SW 1271 (cell line): ENCODE measurements around the gene GPR137.
A peak's percentile ranks its signal among the peaks of the same experiment; 100 is the strongest.
"Not testable (repeated sequence)": the region's sequence is repeated elsewhere in the genome, so short reads cannot be mapped to it uniquely, and the experiment has no call there.

Source experiments
- DNase-seq, 2 experiments: peaks; one replicate each; lab custom pipeline; 2025; lab: John Stamatoyannopoulos, UW

Gene GPR137

DNA sequence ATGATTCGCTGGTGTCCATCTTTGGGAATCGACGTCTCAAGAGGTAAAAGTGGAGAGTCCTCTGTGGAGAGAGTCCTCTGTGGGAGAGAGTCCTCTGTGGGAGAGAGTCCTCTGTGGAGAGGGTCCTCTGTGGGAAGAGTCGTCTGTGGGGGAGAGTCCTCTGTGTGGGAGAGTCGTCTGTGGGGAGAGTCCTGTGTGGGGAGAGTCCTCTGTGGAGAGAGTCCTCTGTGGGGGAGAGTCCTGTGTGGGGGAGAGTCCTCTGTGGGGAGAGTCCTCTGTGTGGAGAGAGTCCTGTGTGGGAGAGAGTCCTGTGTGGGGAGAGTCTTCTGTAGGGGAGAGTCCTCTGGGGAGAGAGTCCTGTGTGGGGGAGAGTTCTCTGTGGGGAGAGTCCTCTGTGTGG lies 35.4 kb downstream of the GPR137 start:
- DNase-seq: no peak

DNA sequence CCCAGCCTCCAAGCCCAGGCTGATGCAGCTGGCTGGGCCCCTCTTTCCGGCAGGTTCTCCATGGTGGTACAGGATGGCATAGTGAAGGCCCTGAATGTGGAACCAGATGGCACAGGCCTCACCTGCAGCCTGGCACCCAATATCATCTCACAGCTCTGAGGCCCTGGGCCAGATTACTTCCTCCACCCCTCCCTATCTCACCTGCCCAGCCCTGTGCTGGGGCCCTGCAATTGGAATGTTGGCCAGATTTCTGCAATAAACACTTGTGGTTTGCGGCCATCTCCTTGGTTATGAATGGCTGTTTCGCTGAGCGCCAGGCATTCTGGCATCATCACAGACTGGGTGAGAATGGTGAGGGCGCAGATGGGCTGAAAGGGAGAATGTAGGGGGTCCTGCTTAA lies 35.9 kb downstream of the GPR137 start:
- no peak for DNase-seq

DNA sequence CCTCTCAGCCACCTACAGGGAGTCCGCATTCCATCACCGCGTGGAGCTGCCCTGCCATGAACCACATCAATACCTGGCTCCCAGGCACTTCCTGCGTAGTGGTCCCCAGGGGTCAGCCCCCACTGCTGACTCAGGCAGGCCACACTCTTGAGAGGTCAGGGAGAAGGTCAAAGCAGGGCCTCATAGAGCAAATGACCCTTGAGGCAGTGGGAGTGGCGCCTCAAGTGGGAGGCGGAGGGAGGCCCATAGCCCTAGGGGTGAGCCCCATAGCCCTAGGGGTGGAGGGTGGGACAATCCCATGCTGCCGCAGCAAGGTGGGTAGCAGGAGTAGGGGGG lies 37.2 kb downstream of the GPR137 start:
- DNase-seq: no peak

DNA sequence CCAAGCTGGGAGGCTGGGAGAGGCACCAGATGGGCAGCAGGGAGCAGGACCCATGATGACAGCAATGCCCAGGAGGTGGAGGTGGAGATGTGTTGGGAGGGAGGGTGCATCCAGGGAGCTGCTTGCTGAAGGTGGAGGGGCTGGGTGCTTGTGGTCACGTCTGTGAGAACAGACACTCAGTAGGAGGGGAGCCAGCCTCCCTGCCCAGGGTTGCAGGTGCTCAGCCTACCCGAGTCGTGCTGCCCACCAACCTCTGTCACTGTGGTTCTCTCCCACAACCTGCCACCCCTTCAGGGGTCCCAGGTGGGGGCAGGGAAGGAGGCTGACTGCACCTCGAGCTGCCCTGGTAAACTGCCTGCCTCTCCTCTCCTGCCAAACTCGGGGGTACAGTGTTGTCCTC lies 37.7 kb downstream of the GPR137 start:
- no peak for DNase-seq

DNA sequence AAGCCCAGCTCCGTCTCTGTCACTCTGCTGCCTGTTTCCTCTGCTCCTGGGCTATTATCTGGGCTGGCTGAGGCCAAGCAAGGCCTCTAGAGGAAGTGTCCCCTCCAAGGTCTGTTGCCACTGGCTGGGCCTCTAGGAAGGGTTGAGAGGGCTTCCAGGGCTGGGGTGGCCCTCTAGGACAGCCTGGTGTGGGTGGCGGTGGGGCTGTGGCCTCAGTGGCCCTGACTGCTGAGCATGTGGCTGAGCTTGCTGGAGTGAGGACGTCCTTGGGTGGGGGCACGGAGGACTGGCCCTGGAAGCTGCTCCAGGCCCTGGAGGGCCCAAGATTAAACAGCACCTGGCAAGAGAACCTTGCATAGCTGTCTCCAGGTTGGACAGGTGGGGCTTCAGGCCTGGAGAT lies 38.3 kb downstream of the GPR137 start:
- not testable (repeated sequence) for DNase-seq

DNA sequence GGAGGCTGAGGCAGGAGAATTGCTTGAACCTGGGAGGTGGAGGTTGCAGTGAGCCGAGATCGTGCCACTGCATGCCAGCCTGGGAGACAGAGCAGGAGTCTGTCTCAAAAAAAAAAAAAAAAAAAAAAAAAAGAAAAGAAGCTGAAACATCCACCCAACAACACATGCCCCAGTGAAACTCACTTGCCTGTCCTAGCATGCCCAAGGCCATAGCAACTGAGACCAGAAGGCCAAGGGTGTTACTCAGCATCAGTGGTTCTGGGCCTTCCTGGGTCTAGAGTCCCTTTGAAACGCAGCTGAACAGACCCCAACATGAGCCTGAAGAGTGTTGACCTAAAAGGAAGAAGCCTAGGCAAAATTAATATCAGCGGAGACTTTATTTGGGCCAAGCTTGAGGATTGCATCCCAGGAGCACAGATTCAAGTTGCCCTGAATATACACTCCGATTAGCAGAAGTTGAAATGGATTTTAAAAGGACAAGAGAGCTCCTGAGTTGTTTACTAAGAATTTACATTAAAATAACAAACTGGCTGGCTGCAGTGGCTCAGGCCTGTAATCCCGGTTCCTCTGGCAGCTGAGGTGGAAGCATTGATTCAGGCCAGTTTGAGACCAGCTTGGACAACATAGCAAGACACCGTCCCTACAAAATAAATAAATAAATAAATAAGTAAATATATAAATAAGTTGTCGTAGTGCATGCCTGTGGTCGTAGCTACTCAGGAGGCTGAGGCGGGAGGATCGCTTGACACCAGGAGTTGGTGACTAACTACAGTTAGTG lies 39.2 kb downstream of the GPR137 start:
- DNase-seq: no peak

DNA sequence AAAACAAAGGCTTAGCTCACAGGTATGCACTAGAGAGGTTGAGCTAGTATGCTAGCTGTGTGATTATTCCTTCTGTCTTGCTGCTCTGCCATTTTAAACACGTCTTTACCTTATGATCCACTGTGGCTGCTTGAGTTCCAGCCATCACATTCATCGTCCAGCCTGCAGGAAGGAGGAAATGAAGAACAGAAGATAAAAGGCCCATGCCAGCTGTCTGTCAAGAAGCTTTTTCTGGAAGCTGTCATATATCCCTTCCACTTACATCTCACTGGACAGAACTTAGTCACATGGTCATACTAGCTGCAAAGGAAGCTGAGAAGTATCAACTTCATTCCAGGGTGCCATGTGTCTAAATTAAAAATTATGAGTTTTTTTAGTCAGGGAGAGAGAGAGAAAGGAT lies 41.7 kb downstream of the GPR137 start:
- no peak for DNase-seq

DNA sequence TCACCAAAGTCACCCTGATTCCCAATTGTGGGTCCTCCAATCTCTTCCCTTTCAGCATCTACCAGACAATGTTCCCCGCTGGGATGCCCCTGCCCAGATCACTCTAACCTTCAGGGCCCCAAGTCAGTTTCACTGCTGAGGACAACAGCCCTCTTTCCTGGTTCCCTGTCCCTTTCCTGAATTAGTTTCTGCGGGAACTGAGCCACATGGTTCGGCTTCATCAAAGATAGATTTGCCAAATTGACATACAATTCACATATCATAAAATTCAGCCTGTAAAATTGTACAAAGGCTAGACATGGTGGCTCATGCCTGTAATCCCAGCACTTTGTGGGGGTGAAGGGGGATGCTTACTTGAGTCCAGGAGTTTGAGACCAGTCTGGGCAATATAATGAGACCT lies 42.3 kb downstream of the GPR137 start:
- no peak for DNase-seq

DNA sequence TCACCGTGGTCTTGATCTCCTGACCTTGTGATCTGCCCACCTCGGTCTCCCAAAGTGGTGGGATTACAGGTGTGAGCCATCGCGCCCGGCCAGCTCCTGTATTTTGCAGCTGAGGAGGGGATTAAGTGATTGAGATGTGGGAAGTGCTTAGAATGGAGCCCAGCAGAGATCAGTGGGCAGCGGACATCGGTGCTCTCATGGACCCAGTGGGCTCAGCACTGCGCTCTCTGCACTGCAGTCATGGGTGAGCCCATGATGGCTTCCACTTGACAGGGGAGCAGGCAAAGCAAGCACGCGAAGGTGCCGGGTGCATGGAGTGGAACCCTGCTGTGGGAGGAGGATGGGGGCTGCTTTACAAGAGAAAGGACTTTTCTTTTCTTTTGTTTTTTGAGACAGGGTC lies 45.2 kb downstream of the GPR137 start:
- DNase-seq: no peak

DNA sequence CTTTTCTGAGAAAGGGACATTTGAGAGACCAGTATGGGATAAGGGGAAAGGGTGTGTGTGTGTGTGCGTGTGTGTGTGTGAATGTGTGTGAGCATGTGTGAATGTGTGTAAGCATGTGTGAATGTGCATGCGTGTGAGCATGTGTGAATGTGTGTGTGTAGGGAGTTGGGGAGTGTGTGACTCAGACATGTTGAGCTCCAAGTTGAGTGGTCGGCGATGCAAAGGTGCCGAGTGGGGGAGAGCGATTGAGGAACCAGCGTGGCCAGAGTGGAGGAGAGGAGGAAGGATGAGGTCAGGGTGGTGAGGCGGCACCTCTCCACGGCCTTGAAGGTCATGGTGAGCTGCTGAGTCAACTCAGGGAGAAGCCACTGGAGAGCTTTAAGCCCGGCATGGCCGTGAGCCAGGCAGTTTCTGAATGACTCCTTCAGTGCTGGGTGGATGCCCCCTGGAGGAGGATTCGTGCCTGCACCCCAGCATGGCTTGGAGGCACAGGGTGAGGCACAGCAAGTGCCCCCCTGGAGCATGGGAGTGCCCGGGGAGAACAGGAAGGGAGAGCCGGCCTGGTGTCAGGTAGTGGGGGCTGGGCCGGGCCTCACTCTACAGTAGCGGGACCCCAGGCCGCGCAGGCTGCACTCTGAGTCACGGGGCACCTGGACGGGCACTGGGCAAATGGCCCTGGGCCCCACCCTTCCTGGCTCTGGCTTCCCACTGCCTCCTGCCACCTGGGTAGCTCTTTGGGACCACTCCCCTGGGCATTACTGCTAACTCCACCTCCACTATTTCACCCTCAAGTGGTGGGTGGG lies 46.1 kb downstream of the GPR137 start:
- peak; percentile 83 to 84 for DNase-seq

DNA sequence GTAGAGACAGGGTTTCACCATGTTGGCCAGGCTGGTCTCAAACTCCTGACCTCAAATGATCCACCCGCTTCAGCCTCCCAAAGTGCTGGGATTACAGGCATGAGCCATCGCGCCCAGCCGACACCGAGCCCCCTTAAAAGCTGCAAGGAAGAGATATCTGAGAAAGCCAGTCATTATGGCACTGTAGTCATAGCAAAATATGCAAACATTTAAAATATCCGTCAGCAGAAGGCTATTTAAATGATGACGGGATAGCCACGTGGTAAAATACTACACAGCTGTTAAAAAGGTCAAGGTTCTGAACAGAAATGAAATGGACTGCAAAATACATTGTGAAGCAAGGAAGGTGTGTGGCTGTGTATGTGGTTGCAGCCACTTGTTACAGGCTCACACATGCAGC lies 47.9 kb downstream of the GPR137 start:
- DNase-seq: no peak

DNA sequence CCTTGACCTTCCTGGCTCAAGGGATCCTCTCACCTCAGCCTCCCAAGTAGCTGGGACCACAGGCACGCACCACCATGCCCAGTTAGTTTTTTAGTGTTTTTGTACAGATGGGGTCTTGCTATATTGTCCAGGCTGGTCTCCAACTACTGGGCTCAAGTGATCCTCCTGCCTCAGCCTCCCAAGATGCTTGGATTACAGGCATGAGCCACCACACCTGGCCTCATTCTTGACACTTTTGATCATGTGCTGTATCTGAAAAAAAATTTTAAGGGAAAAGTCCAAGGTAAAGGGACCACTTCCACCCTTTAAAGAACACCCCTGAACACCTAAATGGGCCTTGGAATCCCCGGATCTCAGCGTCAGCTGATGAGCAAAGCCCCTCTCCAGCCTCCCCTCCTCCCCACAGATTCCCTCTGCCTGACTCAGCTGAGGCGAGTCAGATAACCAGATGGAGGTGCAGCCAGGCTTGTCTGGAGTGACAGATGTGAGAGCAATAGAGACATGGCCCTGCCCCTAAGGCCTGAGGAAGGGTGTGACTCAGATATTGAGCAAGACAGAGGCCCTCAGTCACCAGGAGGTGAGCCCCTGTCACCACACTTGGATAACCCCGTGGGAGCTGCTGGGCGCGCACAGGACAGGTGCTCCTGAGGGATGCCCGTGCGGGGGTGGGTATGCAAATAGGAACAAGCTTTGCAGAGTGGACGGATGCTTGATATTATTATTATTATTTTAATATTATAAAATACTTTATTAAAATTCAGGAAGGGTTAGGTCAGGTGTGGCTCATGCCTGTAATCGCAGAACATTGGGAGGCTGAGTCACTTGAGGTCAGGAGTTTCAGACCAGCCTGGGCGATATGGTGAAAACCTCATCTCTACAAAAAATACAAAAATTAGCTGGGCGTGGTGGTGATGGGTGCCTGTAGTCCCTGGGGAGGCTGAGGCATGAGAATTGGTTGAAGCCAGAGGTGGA lies 49.4 kb downstream of the GPR137 start:
- DNase-seq: peak; percentile 95 to 97

DNA sequence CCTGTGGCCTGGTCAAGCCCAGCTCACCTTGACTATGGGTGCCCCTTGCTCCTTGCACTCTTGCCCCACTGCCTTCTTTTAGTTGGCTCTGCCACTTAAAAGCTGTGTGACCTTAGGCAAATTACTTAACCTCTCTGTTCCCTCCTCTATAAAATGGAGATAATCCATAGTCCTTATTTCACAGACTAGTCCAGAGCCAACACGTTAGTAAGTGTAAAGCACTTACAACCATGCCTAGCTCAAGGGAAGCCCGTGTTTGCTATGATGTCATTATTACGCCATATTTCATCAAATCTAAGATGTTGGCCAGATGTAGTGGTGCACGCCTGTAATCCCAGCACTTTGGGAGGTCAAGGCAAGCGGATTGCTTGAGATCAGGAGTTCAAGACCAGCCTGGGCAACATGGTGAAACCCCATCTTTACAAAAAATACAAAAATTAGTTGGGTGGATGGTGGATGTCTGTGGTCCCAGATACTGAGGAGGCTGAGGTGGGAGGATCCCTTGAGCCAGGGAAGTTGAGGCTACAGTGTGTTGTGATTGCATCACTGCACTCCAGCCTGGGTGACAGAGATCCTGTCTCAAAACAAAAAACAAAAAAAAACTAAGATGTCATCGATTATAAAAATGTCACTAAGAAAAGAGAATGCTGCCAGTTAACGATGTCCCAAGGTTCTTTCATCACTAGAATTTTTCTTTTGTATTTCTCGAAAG lies 52.0 kb downstream of the GPR137 start:
- DNase-seq: no peak

DNA sequence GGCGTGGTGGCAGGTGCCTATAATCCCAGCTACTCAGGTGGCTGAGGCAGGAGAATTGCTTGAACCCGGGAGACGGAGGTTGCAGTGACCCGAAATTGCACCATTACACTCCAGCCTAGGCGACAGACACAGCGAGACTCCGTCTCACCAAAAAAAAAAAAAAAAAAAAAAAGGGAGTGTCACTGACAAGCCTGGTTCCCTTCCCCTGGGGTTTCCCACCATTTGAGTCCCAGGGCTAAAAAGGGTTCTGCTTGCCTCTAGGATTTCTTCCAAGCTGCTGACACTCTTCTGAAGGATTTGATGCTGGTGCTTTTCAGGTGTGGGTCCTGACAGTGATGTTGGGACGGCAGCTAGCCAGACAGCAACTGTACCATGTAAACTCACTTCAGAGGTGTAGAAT lies 53.1 kb downstream of the GPR137 start:
- no peak for DNase-seq
